GM12864 (cell line): ENCODE measurements around the gene CCSER1.

Experiments used
- DNase-seq: peaks from one replicate; pipeline ENCODE4 v3.0.0-alpha.2; 2011; ENCODE audit warnings: low read depth
- H3K4me3 ChIP-seq: 2 replicates; pipeline ENCODE4 v1.5.1; 2011; ENCODE audit warnings: mild to moderate bottlenecking, low read depth, low read length, control low read depth
- CTCF ChIP-seq: IDR thresholded peaks from 2 replicates; pipeline ENCODE4 v1.5.1; 2011; ENCODE audit warnings: low read depth, mild to moderate bottlenecking, moderate library complexity, low read length, control low read depth, inconsistent platforms; ENCODE audit errors: missing control alignments

CCSER1 gene

DNA sequence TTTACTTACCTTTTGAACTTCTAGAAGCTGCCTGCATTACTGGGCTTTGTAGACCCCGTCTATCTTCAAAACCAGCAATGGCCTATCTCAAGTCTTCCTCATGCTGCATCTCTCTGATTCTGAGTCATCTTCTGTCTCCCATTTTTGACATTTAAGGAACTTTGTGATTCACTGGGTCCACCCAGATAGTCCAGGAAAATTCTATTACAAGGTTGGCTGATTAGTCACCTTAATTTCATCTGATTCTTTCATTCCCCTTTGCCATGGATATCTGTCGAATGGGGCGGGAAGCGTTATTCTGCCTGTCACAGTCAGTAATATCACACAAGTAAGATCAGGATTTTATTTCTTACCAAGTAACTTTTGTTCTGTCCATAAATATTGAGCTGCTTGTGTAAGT is 618.0 kb downstream of the CCSER1 start:
- no peak for DNase-seq
- TF ChIP-seq CTCF = no peak
- H3K4me3 ChIP-seq = no peak overlapping the region

DNA sequence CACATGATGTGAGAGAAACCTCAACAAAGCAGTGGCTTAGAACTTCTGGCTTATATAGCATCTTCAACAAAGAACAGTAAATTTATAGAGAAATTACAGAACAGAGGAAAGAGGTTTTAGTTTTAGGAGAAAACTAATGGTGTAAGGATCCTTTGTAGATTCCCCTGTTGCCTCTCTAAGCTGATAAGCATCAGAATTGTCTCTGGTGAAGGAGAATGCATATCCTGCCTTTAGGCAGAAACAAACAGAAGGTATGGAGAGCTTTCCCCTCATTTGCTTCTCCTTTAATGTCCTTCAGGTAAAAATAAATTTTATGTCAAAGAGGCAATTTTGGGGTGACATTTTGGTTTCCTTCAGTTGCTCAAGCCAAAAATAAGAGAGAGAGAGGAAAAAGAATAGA is 625.9 kb downstream of the CCSER1 start:
- H3K4me3 ChIP-seq = no peak overlapping the region
- no peak for TF ChIP-seq CTCF
- no peak for DNase-seq

- DNase-seq = no peak
- no peak overlapping the region for H3K4me3 ChIP-seq
- TF ChIP-seq CTCF = no peak
These were observed 630.4 kb downstream of the CCSER1 start for GRCh38 chr4:90757534-90758060.

- no peak for DNase-seq
- TF ChIP-seq CTCF = no peak
- H3K4me3 ChIP-seq = no peak overlapping the region
These were observed 632.9 kb downstream of the CCSER1 start for GRCh38 chr4:90760059-90760458.

DNA sequence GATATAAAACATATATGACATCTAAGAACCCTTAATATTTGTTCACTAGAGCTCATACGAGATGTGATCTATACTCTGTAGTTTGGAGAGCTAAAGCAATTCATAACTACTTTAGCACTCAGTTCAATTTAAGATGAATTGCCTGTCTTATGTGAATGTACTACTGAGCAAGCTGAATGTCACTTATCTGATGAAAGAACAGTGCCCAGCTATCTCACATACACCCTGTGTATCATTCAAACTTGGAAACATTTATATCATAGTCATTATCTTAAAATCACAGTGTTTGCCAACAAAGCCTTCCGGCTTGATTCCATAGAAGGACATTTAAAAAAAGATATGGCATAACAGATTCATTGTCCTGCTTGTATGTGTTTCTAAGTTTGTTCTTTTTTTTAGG is 639.6 kb downstream of the CCSER1 start:
- no peak for TF ChIP-seq CTCF
- H3K4me3 ChIP-seq = no peak overlapping the region
- no peak for DNase-seq

DNA sequence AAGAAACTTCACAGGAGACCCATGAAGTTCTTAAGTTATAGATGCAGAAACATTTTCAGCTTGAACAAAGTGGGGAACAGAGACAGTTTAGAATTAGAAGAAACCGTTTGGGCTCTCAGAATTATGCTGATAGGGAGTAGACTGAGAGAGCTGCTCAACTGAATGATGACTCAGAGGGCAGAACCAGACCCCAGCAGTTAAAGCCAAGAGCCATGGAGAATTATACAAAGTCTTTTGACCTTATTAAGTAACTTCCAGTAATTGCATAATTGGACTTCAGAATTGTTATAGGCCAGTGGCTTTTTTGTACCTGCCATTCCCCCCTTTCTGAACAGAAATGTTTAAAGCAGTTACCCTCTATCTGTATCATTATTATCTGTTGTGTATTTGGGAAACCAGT is 642.1 kb downstream of the CCSER1 start:
- DNase-seq = no peak
- H3K4me3 ChIP-seq = no peak overlapping the region
- TF ChIP-seq CTCF = no peak

- no peak for DNase-seq
- H3K4me3 ChIP-seq = no peak overlapping the region
- TF ChIP-seq CTCF = no peak
These were observed 653.0 kb downstream of the CCSER1 start for GRCh38 chr4:90780193-90780592.
